Choroid plexus epithelial cell (primary cell): ENCODE data around the gene QSOX2.

Experiments used
- DNase-seq: peaks from one replicate; pipeline ENCODE4 v3.0.0-alpha.2; 2010; ENCODE audit warnings: low read depth
- H3K4me3 ChIP-seq: 2 replicates; pipeline ENCODE4 v1.5.1; 2011; ENCODE audit warnings: low read depth, mild to moderate bottlenecking, control low read depth, low read length, moderate library complexity
- TF ChIP-seq, protein P1 (sequence below): conservative IDR thresholded peaks from 2 replicates; pipeline ENCODE4 v1.5.1; 2011; ENCODE audit warnings: low read depth, mild to moderate bottlenecking, control low read depth, inconsistent platforms, low read length, moderate library complexity

Gene QSOX2

DNA sequence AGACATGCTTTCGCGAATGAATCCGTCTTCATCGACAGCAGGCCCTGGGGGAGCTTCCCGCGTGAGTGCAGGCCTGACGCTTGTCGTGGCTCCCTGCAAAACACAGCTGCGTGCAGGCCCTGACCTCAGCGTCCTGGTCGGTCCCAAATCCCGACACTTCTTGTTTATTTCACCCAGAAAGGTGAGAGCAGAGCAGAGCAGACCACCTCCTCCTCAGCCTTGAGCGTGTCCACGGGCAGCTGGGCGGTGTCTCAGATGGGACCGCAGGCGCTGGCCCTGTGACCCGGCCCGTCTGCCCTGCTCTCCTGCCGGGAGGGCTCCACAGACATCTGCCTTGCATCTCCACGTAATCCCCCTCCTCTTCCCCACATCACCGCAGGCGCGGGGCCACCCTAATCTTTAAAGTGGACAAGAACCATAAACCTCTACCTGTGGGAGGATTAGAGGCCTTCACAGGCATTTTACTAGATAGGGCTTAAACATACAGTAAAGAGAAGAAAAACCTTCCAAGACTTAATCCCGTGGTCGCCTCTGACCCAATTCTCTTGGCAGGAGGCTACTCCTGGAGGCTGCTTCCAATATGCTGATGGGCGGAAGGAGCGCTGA lies 33.2 kb downstream of the QSOX2 start:
- H3K4me3 ChIP-seq = no peak overlapping the region
- DNase-seq = no peak
- TF ChIP-seq, protein P1, sequence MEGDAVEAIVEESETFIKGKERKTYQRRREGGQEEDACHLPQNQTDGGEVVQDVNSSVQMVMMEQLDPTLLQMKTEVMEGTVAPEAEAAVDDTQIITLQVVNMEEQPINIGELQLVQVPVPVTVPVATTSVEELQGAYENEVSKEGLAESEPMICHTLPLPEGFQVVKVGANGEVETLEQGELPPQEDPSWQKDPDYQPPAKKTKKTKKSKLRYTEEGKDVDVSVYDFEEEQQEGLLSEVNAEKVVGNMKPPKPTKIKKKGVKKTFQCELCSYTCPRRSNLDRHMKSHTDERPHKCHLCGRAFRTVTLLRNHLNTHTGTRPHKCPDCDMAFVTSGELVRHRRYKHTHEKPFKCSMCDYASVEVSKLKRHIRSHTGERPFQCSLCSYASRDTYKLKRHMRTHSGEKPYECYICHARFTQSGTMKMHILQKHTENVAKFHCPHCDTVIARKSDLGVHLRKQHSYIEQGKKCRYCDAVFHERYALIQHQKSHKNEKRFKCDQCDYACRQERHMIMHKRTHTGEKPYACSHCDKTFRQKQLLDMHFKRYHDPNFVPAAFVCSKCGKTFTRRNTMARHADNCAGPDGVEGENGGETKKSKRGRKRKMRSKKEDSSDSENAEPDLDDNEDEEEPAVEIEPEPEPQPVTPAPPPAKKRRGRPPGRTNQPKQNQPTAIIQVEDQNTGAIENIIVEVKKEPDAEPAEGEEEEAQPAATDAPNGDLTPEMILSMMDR = no peak

DNA sequence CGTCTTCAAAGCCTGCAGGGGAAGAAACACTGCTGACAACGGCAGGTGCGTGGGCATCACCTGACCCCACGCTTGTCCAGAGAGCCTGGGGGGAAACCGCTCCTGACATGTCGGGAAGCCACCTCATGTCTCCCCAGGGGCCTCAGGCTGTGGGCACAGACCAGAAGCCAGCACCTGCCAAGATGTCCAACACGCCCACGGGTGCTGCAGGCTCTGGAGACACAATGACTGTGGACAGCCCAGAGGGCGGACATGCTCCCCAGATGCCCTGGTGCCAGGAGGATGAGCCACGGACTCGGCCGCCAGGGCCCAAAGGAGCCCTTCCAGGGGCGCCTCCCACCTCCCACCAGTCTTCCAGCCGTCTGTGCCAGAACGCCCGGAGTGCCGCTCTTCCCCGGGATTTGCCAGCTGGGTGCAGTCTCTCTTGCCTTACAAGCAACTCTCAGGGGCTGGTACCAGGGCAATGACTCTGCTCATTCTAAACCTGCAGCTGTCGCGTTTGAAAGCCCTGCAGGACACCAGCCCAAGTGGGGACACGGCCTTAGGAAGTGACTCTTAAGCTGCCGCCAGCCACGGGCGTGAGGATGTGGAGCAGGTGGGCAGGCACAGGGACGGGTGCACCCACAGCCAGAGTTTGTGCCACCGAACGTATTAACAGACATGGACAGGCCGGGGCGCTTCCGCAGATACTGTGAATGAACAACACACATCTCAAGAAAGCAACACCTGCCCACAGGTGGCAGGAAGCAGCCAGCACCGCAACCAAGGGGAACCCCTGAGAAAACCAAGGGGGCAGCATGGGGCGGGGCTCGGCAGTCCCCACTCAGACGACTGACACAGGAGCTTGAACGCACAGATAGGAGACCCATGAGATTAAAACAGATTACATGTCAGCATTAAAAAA lies 33.9 kb downstream of the QSOX2 start:
- TF ChIP-seq, protein P1 = no peak
- H3K4me3 ChIP-seq = no peak overlapping the region
- no peak for DNase-seq

DNA sequence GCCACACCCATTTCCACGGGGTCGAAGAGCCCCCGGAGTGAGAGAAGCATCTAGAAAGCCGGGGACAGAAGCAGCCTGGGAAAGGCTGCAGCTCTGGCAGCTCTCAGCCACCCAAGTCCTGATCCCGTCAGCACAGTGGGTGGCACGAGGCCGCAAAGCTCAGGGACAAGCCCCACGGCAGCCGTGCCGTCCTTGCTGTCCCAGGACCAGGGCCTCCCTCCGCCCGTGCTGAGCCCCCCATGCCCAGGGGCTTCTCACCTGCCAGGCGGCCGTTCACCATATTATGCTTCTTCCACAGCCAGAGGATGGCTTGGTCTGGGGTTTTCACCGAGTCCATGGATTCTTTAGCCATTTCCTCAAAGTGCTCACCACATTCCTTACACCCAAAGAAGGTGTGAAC lies 34.6 kb downstream of the QSOX2 start:
- no peak overlapping the region for H3K4me3 ChIP-seq
- TF ChIP-seq, protein P1 = no peak
- DNase-seq = no peak

DNA sequence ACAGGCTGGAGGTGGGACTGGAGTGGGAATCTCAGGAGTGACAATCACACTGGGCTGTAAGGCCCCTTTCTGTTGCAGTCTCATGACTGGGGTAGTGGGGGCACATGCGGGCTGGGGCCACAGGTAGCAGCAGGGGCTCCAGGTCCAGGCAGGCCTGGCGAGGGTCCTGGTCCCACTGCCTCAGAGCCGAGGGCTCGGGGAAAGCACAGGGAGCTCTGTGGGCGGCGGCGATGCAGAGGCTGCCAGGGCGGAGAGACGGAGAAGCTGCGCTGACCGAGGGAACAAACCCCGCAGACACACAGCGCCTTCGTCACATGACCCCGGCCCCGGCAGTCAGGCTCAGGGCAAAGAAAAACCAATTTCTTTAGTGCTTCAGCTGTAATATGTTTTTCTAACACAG lies 35.3 kb downstream of the QSOX2 start:
- no peak for DNase-seq
- H3K4me3 ChIP-seq = no peak overlapping the region
- TF ChIP-seq, protein P1 = no peak

DNA sequence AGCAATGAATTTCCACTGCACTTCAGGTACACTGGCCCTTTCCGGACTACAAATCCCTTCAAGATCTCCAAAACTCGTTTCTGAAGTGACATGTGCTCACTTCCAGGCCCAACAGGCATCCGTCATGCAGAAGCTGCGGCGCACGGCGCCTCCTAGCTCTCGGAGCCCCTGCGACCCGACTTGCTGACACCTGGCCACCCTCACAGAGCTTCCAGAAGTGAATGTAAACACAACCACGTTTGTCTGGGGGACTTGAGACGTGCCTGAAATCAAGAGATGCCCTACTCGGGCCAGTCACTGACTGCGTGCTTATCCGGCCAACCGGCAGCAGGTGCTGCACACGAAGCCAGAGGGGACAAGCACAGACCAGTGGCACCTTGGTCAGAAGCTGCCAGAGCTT lies 35.8 kb downstream of the QSOX2 start:
- TF ChIP-seq, protein P1 = no peak
- H3K4me3 ChIP-seq = no peak overlapping the region
- DNase-seq = no peak

DNA sequence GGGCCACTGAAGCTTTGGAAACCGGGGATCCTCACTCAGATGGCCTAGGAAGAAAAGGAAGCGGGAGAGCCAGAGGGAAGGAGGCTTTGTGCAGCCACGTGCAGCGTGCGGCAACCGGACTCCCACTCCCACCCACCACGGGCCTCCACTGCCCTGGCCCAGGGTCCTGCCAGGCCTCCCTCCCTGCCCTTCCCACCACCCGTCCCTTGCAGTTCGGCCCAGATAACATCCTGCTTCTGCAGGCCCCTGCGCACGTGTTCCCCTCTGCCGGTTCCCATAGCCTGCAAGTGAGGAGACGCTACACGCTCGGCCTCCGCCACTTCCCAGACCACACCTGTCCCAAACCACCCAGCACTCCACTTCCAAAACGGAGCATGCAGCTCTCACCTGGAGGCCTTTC lies 36.4 kb downstream of the QSOX2 start:
- no peak for DNase-seq
- TF ChIP-seq, protein P1 = no peak
- H3K4me3 ChIP-seq = no peak overlapping the region
